NCI-H1417 (cell line): Measurements from ENCODE around the gene JAM3.

Experiments
- DNase-seq, 3 experiments: peaks; one replicate each; lab custom pipeline; 2025; lab: John Stamatoyannopoulos, UW

JAM3 gene

DNA sequence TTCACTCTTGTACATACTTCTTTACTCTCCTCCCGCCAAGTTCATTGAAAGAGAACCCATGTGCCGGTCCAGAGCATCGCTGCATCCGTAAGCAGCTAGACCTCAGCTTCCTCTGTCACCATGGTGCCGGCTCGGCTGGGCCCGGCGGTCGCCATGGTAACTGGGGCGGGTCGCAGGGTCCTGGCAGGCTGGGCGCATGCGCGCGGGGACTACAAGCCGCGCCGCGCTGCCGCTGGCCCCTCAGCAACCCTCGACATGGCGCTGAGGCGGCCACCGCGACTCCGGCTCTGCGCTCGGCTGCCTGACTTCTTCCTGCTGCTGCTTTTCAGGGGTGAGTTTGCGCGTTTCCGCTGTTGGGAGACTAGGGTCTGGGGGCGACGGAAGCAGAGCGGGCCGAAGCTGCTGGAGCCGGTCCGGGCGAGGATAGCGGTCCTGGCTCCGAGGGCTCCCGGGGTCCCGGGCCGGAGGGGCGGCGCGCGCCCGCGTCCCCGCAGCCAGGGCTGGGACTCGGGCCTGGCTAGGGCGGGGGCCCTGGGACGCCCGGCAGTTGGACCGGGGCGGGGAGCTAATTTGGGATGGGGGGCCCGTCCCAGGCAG lies at the start of gene JAM3:
Gene JAM3 (plus strand): TSS at position 244 of the 597 bp plus-strand sequence. CDS start 12 bp downstream, at position 256.
- DNase-seq = peak; percentile 94 to 99 (median 98)

DNA sequence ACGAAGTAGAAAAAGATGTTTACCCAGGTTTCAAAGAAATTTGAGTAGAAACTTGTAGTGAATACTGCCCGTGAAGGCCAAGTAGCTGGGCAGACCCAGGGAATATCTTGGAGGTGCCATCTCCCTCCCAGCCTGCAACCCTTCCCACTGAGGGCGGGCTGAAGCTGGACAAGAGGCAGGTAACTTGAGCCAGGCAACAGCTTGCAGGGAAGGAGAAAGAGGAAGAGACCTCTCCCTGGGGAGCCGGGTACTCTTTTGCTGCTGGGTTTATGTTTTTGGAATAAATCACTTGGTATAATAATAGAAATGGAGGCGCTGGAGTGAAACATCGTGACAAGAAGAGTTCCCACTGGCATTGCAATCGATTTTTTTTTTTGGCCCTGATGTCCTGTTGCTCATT lies 49.4 kb upstream of the JAM3 start:
- DNase-seq = peak in 2 of 3 experiments; percentile 15 to 85

- peak in 1 of 3 experiments; percentile 37 for DNase-seq
These were observed 48.3 kb upstream of the JAM3 start for GRCh38 chr11:134020598-134020997.

- no peak for DNase-seq
These were observed 47.5 kb upstream of the JAM3 start for GRCh38 chr11:134021326-134021725.

- peak in 1 of 3 experiments; percentile 22 for DNase-seq
These were observed 46.1 kb upstream of the JAM3 start for GRCh38 chr11:134022748-134023147.

- peak; percentile 24 to 64 (median 24) for DNase-seq
These were observed 44.3 kb upstream of the JAM3 start for GRCh38 chr11:134024420-134025081.

DNA sequence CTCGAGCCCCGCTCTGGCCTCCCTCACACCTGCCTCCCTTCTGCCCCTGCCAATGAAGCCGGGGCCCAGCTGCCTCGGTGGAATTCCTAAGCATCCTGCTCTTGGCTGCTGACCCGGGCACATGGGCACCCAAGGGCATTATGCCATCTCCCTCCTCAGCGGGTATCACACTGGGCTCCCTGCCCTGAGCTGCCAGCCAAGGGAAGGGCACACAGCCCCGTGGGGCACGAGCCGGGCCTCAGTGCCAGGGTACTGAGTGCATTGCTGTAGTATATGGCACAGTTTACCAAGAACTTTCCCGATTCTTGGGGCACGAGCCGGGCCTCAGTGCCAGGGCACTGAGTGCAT lies 43.8 kb upstream of the JAM3 start:
- DNase-seq = no peak

DNA sequence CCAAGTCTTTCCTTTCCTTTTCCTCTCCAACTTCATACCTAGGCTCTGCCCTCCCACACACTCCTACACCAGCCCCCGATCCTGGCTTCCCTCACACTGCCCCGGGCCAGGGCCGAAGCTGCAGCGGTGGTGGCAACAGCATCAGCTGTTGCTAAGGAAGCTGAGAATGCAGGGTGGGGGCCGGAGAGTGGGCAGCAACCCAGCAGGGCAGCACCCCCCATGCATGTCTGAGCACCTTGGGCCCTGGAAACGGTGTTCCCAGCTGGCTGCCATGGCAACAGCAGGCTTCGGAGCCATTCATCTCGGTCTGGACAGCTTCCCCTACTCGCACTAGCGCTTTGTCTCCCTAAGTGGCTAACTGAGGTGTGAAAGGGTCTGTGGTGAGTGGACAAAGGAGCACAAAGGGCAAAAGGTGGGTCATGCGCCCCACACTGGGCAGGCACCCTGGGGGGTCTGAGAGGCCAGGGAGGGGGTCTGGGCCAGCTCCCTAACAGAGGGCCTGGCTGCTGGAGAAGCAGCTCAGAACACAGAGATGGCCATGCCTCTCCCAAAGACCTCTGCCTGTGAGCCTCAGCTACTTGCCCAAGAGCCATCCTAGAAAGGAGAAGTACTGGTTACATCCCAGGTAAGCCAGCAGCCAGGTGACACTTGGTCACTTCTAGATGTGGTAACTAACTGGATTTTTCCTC lies 42.1 kb upstream of the JAM3 start:
- peak; percentile 14 to 99 (median 95) for DNase-seq

DNA sequence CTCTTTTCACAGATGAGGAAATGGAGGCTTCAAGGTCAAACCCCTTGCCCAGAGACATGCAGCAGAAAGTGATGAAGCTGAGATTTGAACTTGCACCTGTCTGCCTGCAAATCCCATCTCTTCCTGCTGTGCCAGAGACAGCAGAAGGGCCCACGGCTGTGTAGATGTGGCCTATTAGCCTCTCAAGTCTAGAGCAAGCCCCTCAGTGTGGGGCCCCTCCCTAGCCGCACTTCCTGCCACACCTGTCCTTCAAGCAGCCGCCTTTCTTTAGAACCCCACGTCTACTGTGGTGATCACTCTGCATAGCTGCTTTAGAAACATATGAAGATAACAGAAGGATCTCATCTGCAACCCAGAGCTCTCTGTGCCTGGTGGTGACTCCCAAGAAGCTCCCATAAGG lies 41.2 kb upstream of the JAM3 start:
- peak in 2 of 3 experiments; percentile 37 to 64 for DNase-seq

GRCh38 chr11:134028368-134028920 lies 40.4 kb upstream of the JAM3 start:
- no peak for DNase-seq

DNA sequence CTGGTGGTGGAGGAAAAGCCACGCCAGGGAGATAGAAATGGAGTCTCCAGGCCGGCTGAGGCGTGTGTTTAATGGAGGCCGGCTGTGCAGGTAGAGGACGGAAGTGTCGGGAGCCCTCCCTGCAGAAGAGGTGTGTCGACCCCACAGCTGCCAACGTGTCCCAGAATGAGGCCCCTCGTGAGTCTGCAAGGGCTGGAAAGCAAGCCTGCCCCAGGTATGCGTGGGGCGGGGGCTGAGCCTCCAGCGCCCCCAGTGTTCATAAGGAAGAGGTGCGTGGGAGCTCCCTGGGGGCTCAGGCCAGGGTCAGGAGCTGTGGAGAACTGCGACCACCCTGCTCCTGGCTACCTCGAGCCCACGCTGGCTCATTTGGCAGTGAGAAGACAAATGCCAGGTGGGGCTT lies 38.0 kb upstream of the JAM3 start:
- DNase-seq = no peak

GRCh38 chr11:134032043-134032442 lies 36.8 kb upstream of the JAM3 start:
- DNase-seq = peak in 1 of 3 experiments; percentile 52

DNA sequence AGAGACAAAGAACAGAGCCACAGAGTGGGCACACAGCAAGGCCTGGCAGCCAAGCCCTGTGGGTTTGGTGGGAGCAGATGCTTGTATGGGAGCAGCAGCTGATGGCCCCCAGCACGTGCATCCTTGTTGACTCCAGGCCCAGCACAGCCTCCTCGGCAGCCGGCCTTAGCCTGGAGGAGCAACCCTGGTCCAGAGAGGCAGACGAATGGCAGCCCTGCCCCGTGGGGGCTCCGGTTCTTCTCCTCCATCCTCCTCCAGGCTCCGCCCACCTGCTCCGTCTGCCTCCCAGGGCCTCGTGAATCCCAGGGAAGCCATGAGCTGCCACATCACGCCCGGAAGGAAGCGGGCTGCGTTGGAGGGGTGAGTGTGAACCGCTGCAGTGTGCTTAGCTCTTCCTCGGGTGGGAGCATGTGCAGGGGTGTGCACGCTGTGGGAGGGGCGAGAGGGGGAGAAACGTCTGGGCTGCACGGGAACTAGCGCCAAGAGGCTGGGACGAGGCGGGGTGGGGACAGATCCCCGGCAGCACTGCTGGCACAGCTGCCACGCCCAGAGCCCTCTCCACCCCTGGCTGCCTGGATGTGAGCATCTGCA lies 36.3 kb upstream of the JAM3 start:
- peak; percentile 83 to 89 (median 85) for DNase-seq

DNA sequence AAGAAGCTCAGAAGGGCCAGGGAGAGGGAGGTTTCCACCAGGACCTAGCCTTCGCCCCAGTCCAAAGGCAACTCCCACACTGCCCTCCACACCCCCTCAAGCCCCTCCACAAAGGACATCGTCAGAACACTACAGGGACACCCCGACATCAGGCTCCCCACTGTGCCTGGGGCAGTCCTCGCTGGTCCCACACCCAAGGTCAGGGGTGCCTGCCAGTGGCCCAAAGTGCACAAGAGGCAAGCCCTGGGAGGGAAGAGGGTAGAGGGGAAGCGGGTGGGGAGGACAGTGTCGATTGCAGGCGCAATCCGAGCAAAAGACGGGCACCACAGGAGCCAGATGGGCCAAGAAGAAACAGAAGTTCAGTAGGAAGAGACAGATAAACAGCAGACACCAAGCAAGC lies 35.6 kb upstream of the JAM3 start:
- DNase-seq = no peak

GRCh38 chr11:134033696-134034491 lies 35.0 kb upstream of the JAM3 start:
- DNase-seq = peak; percentile 89 to 98 (median 96)

DNA sequence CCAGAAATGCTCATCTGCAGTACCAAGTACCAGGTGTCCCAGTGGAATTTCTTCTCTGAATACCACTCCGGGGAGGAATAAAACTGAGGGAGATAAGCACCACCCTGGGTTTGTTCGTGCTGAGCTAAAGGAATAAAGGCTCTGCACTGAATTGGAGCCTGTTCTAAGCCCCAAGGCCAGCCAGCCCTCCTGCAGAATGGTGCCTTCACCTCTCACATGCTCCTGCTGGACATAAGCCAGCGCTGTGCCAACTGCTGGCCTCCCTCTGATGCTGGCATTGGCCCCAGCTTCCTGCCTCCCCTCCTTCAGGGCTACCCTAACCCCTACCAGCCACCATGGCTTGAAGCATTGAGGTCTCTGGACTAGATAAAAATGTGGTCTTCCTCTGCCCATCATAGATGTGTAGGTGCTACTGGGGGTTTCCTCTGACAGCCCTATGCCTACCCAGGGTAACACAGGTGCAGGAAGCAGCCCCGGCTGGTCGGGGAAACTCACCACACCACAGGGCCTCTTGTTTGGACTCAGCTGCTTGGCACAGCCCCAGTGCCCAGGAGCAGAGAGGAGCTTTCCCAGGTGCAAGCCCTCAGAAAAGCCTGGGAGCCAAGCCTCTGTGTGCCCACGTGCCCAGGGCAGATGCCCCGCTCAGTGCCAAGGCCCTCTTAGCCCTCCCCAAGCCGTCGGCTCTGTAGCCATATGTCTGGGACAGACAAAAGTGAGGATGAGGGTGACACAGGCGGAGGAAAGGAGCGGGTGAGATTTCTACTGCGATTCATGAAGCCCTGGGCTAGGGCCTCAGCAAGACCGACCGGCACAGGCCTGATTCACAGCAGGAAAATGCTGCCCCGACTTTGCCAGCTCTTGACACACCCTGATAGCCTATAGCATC lies 34.1 kb upstream of the JAM3 start:
- peak in 2 of 3 experiments; percentile 52 to 59 for DNase-seq

DNA sequence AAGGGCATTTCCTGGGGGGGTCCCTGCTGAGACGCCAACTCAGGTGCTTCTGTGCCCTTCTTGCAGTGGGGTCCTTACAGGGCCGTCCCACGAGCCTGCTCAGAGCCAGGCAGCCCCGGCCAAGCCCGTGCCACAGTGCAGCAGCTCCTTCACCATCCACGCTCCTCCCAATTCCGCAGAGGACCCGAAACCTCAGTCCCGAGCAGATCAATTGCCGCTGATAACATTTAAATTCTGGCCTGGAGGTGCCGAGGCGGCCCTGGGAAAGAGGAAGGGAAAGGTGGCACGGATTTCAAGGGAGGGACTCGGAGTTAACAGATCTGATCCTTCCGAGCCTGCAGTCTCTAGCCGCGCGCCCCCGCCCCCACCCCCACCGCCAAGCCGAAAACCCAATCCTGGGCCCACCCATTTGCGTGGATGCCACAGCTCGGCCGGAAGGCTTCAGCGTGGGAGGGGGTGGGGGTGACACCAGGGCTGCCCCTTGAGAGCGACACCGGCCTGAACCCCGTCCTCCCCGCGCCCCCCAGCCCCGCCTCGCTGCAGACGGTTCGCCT lies 32.3 kb upstream of the JAM3 start:
- no peak for DNase-seq

DNA sequence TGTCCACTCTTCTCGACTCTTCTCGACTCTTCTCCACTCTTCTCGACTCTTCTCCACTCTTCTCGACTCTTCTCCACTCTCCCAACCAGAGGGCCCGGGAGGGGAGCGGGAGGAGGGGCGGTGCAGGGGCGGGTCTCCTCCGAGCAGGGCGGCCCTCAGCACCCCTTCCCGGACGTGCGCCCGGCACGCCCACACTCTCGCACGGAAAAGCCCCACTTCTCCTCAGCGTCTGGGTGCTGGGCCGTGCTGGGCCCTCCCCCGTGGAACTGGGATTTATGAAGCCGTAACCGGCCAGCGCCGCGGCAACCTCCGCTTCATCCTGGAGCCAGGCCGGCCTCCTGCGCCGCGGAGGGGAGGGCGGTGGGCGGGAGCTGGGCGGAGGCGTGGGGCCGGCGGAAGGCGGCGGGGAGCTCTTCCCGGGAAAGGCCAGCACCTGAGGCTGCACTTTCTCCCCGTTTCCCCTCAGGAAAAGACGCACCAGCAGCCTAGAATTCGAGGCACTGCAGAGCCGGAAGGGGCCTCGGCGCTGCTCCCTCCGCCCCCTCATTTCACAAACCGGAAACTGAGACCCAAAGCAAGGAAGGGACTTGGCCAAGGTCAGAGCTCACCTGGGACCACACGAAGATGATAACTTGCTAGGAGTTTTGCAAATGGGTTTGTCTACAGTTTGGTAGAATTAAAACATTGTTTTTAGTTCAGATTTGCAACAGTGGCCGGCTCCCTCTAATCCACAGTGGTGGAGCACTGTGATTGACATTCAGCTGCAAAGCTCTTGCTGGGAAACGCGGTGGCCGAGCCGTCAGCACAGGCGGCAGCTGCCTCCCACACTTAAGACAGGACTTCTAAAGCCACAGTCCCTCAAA lies 31.6 kb upstream of the JAM3 start:
- DNase-seq = peak; percentile 59 to 86 (median 74)

GRCh38 chr11:134038897-134039470 lies 29.9 kb upstream of the JAM3 start:
- DNase-seq = peak in 2 of 3 experiments; percentile 16 to 36
